NCI-H526 treated with DMSO at 0.1 percent for 48 hours (cell line): ENCODE results near the gene METTL4.
"Not testable (repeated sequence)": the region's sequence is repeated elsewhere in the genome, so short reads cannot be mapped to it uniquely, and the experiment has no call there.

Source experiments
- DNase-seq: peaks from one replicate; lab custom pipeline; 2025; lab: John Stamatoyannopoulos, UW

METTL4 gene

GRCh38 chr18:2559249-2559648 is 12.1 kb downstream of the METTL4 start:
- no peak for DNase-seq

GRCh38 chr18:2557536-2557935 is 13.8 kb downstream of the METTL4 start:
- DNase-seq, result no peak

GRCh38 chr18:2555895-2556294 is 15.4 kb downstream of the METTL4 start:
- no peak for DNase-seq

- DNase-seq, result no peak
These were observed 16.6 kb downstream of the METTL4 start for GRCh38 chr18:2554696-2555095.

GRCh38 chr18:2551425-2551824 is 19.9 kb downstream of the METTL4 start:
- DNase-seq, result no peak

GRCh38 chr18:2549462-2549861 is 21.8 kb downstream of the METTL4 start:
- no peak for DNase-seq

GRCh38 chr18:2547477-2548087 is 23.7 kb downstream of the METTL4 start:
- DNase-seq, result no peak

- DNase-seq, result no peak
These were observed 26.1 kb downstream of the METTL4 start for GRCh38 chr18:2545155-2545554.

- not testable (repeated sequence) for DNase-seq
These were observed 29.3 kb downstream of the METTL4 start for GRCh38 chr18:2541925-2542563.

GRCh38 chr18:2540575-2540974 is 30.7 kb downstream of the METTL4 start:
- DNase-seq, result no peak

- DNase-seq, result no peak
These were observed 32.5 kb downstream of the METTL4 start for GRCh38 chr18:2538844-2539243.

GRCh38 chr18:2538236-2538635 is 33.1 kb downstream of the METTL4 start:
- no peak for DNase-seq

GRCh38 chr18:2537296-2537695 is 34.0 kb downstream of the METTL4 start:
- no peak for DNase-seq

GRCh38 chr18:2536493-2536892 is 34.8 kb downstream of the METTL4 start:
- no peak for DNase-seq

- no peak for DNase-seq
These were observed 35.2 kb downstream of the METTL4 start for GRCh38 chr18:2536063-2536462.

- DNase-seq, result no peak
These were observed 35.8 kb downstream of the METTL4 start for GRCh38 chr18:2535419-2535910.

- no peak for DNase-seq
These were observed 36.4 kb downstream of the METTL4 start for GRCh38 chr18:2534906-2535305.

GRCh38 chr18:2532797-2533196 is 38.5 kb downstream of the METTL4 start:
- no peak for DNase-seq

- DNase-seq, result no peak
These were observed 39.6 kb downstream of the METTL4 start for GRCh38 chr18:2531751-2532150.

- DNase-seq, result no peak
These were observed 42.2 kb downstream of the METTL4 start for GRCh38 chr18:2529154-2529553.

- DNase-seq, result no peak
These were observed 45.0 kb downstream of the METTL4 start for GRCh38 chr18:2526329-2526728.

- DNase-seq, result not testable (repeated sequence)
These were observed 46.5 kb downstream of the METTL4 start for GRCh38 chr18:2524794-2525198.

- DNase-seq, result no peak
These were observed 49.2 kb downstream of the METTL4 start for GRCh38 chr18:2522112-2522511.

- DNase-seq, result no peak
These were observed 52.8 kb downstream of the METTL4 start for GRCh38 chr18:2518473-2518872.
